ENCODE results near the gene NPR1.

Gene NPR1

GRCh38 chr1:153670859-153671627, 7.4 kb upstream of the NPR1 start, which contains the start of gene ILF2 (continued):
- TF ChIP-seq ZNF600 (tag by site-specific recombination; IDR thresholded peaks at IDR 0.05) (no peak), ZNF292 (tag by site-specific recombination; IDR thresholded peaks at IDR 0.05; ENCODE audit: borderline replicate concordance, low read depth) (no peak), ZNF561 (tag by site-specific recombination; IDR thresholded peaks at IDR 0.05; ENCODE audit: borderline replicate concordance) (peak; percentile 95; the same call in 1 of the 2 replicates), ZBTB11 (tag by site-specific recombination; conservative IDR thresholded peaks at IDR 0.05; ENCODE audit: low read depth) (no peak; the same call in 1 of the 2 replicates), ZNF404 (tag by site-specific recombination; IDR thresholded peaks at IDR 0.05) (no peak), ZNF629 (tag by site-specific recombination; IDR thresholded peaks at IDR 0.05) (peak; percentile 94), ZFHX2 (tag by site-specific recombination; conservative IDR thresholded peaks at IDR 0.05) (peak; percentile 77), KLF16 (tag by site-specific recombination; IDR thresholded peaks at IDR 0.05) (no peak), PRDM10 (tag by site-specific recombination; IDR thresholded peaks at IDR 0.05) (no peak), ZNF169 (tag by site-specific recombination; IDR thresholded peaks at IDR 0.05) (no peak), PRDM6 (tag by site-specific recombination; IDR thresholded peaks at IDR 0.05) (peak; percentile 79), ZNF776 (tag by site-specific recombination; IDR thresholded peaks at IDR 0.05; ENCODE audit: borderline replicate concordance) (no peak), GLI4 (tag by site-specific recombination; IDR thresholded peaks at IDR 0.05) (no peak), ATF2 (tag by site-specific recombination; IDR thresholded peaks at IDR 0.05; ENCODE audit: low read depth) (peak; percentile 93), ZNF514 (tag by site-specific recombination; IDR thresholded peaks at IDR 0.05) (no peak), INSM2 (tag by site-specific recombination; IDR thresholded peaks at IDR 0.05) (0 out of 2 replicates have a peak, but pooled peaks have one; percentile 26), TCF7L2 (IDR thresholded peaks at IDR 0.05; ENCODE audit: borderline replicate concordance, low read depth, low read length) (no peak), ZNF623 (tag by site-specific recombination; IDR thresholded peaks at IDR 0.05) (no peak), ZNF350 (tag by site-specific recombination; IDR thresholded peaks at IDR 0.05) (no peak), AEBP2 (tag by site-specific recombination; IDR thresholded peaks at IDR 0.05; ENCODE audit: borderline replicate concordance) (no peak), ZNF324 (tag by site-specific recombination; IDR thresholded peaks at IDR 0.05) (peak; percentile 60), ZNF48 (tag by site-specific recombination; IDR thresholded peaks at IDR 0.05) (no peak), SP7 (tag by site-specific recombination; IDR thresholded peaks at IDR 0.05) (peak; percentile 78), GFI1B (tag by site-specific recombination; IDR thresholded peaks at IDR 0.05) (no peak), ZNF792 (tag by site-specific recombination; IDR thresholded peaks at IDR 0.05) (no peak)

Measured in HEK293 (cell line).